ENCODE data around the gene MED12L. TPM values are rescaled to one million over a fixed set of nuclear protein-coding genes. Genes with fewer than 3 reads are reported as not detected.
A peak's percentile ranks its signal among the peaks of the same experiment; 100 is the strongest.

Gene MED12L
- total RNA-seq, 1 experiment from 2014 or later, result 14.9 TPM

DNA sequence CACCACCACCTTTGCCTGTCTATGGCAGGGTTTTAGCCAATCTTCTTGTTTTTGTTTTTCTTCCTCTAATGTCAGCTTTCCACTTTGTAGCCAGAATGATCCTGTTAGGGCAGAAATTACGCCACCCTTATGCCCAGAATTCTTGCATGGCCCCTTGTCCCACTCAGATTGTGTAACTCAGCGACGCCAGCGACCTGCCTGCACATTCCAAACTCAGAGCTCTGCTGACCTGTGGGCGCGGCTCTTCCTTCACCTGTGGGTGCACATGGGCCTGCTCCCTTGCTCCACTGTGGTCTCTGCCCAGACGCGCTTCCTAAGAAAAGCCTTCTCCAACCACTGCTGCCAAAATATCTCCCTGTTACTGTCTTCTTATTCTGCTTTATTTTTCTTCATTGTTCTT lies 45.0 kb downstream of the MED12L start:
- Histone ChIP-seq H2BK15ac (ENCODE audit: low read depth, low read length) (no peak overlapping the region), H3K4ac (ENCODE audit: low read depth, low read length) (no peak overlapping the region), H3T11ph (ENCODE audit: low read length) (no peak overlapping the region), H3K56ac (ENCODE audit: insufficient read length, low read depth, low read length) (no peak overlapping the region), H4K5ac (ENCODE audit: insufficient read length, low read depth, low read length) (no peak overlapping the region), H2BK120ac (ENCODE audit: low read depth, low read length, poor library complexity, severe bottlenecking) (no peak overlapping the region), H3K14ac (ENCODE audit: insufficient read depth, low read length) (peak overlapping the region; percentile 54; the same call in 1 of the 2 replicates), H3K9ac (ENCODE audit: extremely low read depth, insufficient read length, low read length) (no peak overlapping the region), H3K4me1 (ENCODE audit: insufficient read depth, low read length) (no peaks in the 10 kb centered on the region), H3K23ac (ENCODE audit: insufficient read length, low read depth, low read length) (no peak overlapping the region), H3K9me3 (ENCODE audit: control insufficient read depth, low read depth, low read length) (no peaks in the 10 kb centered on the region), H3K27me3 (ENCODE audit: insufficient read depth, low read length) (no peaks in the 10 kb centered on the region), H3K4me2 (ENCODE audit: insufficient read depth, insufficient read length, low read length) (no peak overlapping the region), H4K8ac (replicated peaks; ENCODE audit: insufficient read length, low read depth, low read length) (no peak overlapping the region), H3K27ac (ENCODE audit: insufficient read length, low read depth, low read length) (no peak overlapping the region), H4K91ac (ENCODE audit: insufficient read length, low read depth, low read length) (no peak overlapping the region), H2AFZ (ENCODE audit: low read length) (no peak overlapping the region), H3K23me2 (ENCODE audit: insufficient read length, low read depth, low read length, poor library complexity, severe bottlenecking) (no peaks in the 10 kb centered on the region), H2BK5ac (ENCODE audit: insufficient read length, low read length) (no peak overlapping the region), H2BK12ac (ENCODE audit: insufficient read length, low read depth, low read length) (no peak overlapping the region), H3K18ac (ENCODE audit: insufficient read length, low read depth, low read length) (no peak overlapping the region), H3K79me1 (ENCODE audit: insufficient read depth, low read depth, low read length, poor library complexity, severe bottlenecking) (no peaks in the 10 kb centered on the region), H2BK20ac (ENCODE audit: low read depth, low read length, poor library complexity, severe bottlenecking) (no peak overlapping the region), H3K79me2 (ENCODE audit: insufficient read depth, low read length) (no peaks in the 10 kb centered on the region), H4K20me1 (ENCODE audit: control insufficient read depth, insufficient read depth, insufficient read length) (no peaks in the 10 kb centered on the region), H2AK5ac (ENCODE audit: insufficient read length, low read length) (no peak overlapping the region)
- H3K4me1 Mint-ChIP-seq, result no peaks in the 10 kb centered on the region
- no peak overlapping the region for H3K4me3 Mint-ChIP-seq
- no peak for DNase-seq
- no peaks in the 10 kb centered on the region for H3K9me3 Mint-ChIP-seq
- H3K36me3 Mint-ChIP-seq (ENCODE audit: insufficient read depth in 1 of 3, low read depth in 3 of 3), result peaks cover 7 to 25% (median 11%) of the 10 kb centered on the region in 3 experiments; a peak in 4 of 7 replicates
- TF ChIP-seq, protein P1, sequence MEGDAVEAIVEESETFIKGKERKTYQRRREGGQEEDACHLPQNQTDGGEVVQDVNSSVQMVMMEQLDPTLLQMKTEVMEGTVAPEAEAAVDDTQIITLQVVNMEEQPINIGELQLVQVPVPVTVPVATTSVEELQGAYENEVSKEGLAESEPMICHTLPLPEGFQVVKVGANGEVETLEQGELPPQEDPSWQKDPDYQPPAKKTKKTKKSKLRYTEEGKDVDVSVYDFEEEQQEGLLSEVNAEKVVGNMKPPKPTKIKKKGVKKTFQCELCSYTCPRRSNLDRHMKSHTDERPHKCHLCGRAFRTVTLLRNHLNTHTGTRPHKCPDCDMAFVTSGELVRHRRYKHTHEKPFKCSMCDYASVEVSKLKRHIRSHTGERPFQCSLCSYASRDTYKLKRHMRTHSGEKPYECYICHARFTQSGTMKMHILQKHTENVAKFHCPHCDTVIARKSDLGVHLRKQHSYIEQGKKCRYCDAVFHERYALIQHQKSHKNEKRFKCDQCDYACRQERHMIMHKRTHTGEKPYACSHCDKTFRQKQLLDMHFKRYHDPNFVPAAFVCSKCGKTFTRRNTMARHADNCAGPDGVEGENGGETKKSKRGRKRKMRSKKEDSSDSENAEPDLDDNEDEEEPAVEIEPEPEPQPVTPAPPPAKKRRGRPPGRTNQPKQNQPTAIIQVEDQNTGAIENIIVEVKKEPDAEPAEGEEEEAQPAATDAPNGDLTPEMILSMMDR (conservative IDR thresholded peaks at IDR 0.05), result no peak
- no peak overlapping the region; a peak in 1 of 7 replicates for H3K27ac Mint-ChIP-seq
- H3K27me3 Mint-ChIP-seq (ENCODE audit: low read depth), result no peaks in the 10 kb centered on the region
- no CpG with 5 or more reads among the region's 8 CpGs for WGBS (ENCODE audit: extremely low coverage, insufficient read length, low lambda C conversion rate)

Data from H9 (cell line).